Activated CD4-positive, alpha-beta T cell treated with anti-CD3 and anti-CD28 coated beads for 48 hours (primary cell): ENCODE measurements around the gene SNX21.
"Not testable (repeated sequence)": the region's sequence is repeated elsewhere in the genome, so short reads cannot be mapped to it uniquely, and the experiment has no call there.

Experiments
- DNase-seq: peaks from one replicate; pipeline ENCODE4 v3.0.0-alpha.2; 2020

SNX21 gene

GRCh38 chr20:45823949-45824835, 9.4 kb upstream of the SNX21 start:
- peak; percentile 70 for DNase-seq

GRCh38 chr20:45826381-45827019, 7.1 kb upstream of the SNX21 start:
- DNase-seq = no peak

- no peak for DNase-seq
Measured at GRCh38 chr20:45827030-45827652, 6.5 kb upstream of the SNX21 start, which contains the start of gene TNNC2. Gene TNNC2 (minus strand): TSS chr20:45827312. CDS start chr20:45827248, 64 bp downstream.

GRCh38 chr20:45827712-45828111, 5.9 kb upstream of the SNX21 start:
- no peak for DNase-seq

- no peak for DNase-seq
Measured at GRCh38 chr20:45828589-45828988, 5.0 kb upstream of the SNX21 start.

- DNase-seq = not testable (repeated sequence)
Measured at GRCh38 chr20:45829673-45830106, 3.9 kb upstream of the SNX21 start.

- no peak for DNase-seq
Measured at GRCh38 chr20:45832619-45833018, 980 bp upstream of the SNX21 start.

GRCh38 chr20:45833883-45834796, 541 bp downstream of the SNX21 start:
- DNase-seq = peak; percentile 54

- DNase-seq = no peak
Measured at GRCh38 chr20:45834797-45835161, 1.2 kb downstream of the SNX21 start.

- DNase-seq = no peak
Measured at GRCh38 chr20:45835329-45835765, 1.7 kb downstream of the SNX21 start.

- DNase-seq = no peak
Measured at GRCh38 chr20:45835825-45836224, 2.2 kb downstream of the SNX21 start.

GRCh38 chr20:45836841-45837240, 3.2 kb downstream of the SNX21 start:
- no peak for DNase-seq

GRCh38 chr20:45840700-45841198, 7.2 kb downstream of the SNX21 start:
- no peak for DNase-seq

- no peak for DNase-seq
Measured at GRCh38 chr20:45841407-45842129, 8.0 kb downstream of the SNX21 start.

GRCh38 chr20:45842169-45842812, 8.7 kb downstream of the SNX21 start:
- DNase-seq = no peak

- DNase-seq = no peak
Measured at GRCh38 chr20:45843506-45843905, 9.9 kb downstream of the SNX21 start.

- no peak for DNase-seq
Measured at GRCh38 chr20:45845452-45845851, 11.9 kb downstream of the SNX21 start.

GRCh38 chr20:45848421-45848820, 14.8 kb downstream of the SNX21 start:
- no peak for DNase-seq

GRCh38 chr20:45848969-45849582, 15.5 kb downstream of the SNX21 start:
- no peak for DNase-seq

GRCh38 chr20:45850238-45850637, 16.6 kb downstream of the SNX21 start:
- DNase-seq = no peak

GRCh38 chr20:45850926-45851325, 17.3 kb downstream of the SNX21 start:
- no peak for DNase-seq
